ENCODE data around the gene DNAJA2.

Gene DNAJA2

DNA sequence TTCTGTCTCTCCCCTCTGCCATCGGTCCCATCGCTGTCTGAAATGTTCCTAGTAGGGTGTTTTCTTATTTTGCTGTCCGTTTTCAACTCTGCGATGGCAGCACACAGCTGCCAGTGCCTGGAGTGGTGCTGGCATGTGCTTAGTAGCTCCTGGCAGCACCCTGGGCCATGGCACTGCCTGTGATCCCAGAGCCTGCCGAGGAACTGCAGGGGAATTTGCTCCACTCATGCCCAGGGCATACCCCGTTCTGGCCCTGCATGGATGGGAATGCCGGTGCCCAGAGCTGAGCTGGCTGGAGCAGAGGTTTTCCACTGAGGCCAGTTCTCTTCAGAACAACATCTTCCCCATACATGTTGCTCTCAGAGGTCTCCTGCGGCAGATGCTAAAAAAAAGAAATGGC, 46.2 kb downstream of the DNAJA2 start:
- TF ChIP-seq, protein P1, sequence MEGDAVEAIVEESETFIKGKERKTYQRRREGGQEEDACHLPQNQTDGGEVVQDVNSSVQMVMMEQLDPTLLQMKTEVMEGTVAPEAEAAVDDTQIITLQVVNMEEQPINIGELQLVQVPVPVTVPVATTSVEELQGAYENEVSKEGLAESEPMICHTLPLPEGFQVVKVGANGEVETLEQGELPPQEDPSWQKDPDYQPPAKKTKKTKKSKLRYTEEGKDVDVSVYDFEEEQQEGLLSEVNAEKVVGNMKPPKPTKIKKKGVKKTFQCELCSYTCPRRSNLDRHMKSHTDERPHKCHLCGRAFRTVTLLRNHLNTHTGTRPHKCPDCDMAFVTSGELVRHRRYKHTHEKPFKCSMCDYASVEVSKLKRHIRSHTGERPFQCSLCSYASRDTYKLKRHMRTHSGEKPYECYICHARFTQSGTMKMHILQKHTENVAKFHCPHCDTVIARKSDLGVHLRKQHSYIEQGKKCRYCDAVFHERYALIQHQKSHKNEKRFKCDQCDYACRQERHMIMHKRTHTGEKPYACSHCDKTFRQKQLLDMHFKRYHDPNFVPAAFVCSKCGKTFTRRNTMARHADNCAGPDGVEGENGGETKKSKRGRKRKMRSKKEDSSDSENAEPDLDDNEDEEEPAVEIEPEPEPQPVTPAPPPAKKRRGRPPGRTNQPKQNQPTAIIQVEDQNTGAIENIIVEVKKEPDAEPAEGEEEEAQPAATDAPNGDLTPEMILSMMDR (IDR thresholded peaks at IDR 0.05; ENCODE audit: insufficient read depth, missing control alignments): no peak
- no peak for DNase-seq (ENCODE audit: insufficient read length, low spot score)
- FAIRE-seq: no peak

- DNase-seq (ENCODE audit: insufficient read length, low spot score): no peak
- no peak for FAIRE-seq
- TF ChIP-seq, protein P1 (IDR thresholded peaks at IDR 0.05; ENCODE audit: insufficient read depth, missing control alignments): no peak
Observed at GRCh38 chr16:46926470-46927225, 46.8 kb downstream of the DNAJA2 start.

GRCh38 chr16:46924402-46924801, 49.1 kb downstream of the DNAJA2 start:
- no peak for DNase-seq (ENCODE audit: insufficient read length, low spot score)
- TF ChIP-seq, protein P1 (IDR thresholded peaks at IDR 0.05; ENCODE audit: insufficient read depth, missing control alignments): no peak
- no peak for FAIRE-seq

GRCh38 chr16:46923513-46924295, 49.8 kb downstream of the DNAJA2 start:
- no peak for DNase-seq (ENCODE audit: insufficient read length, low spot score)
- FAIRE-seq: no peak
- TF ChIP-seq, protein P1 (IDR thresholded peaks at IDR 0.05; ENCODE audit: insufficient read depth, missing control alignments): no peak

DNA sequence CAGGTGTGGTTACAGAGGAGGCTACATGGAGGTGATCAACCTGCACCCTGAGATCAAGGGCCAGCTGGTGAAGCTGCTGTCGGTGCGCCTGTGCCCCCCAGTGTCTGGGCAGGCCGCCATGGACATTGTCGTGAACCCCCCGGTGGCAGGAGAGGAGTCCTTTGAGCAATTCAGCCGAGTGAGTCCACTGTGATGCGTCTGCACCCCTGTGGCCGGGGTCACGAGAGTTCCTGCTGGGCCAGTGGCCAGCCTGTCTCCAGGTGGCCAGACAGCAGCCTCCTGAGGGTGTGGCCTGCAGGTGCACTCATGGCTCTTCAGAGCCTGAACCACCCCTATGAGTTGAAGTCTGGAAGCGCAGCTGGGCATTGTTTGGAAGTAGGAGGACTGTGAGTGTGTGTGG, 51.2 kb downstream of the DNAJA2 start:
- no peak for DNase-seq (ENCODE audit: insufficient read length, low spot score)
- FAIRE-seq: no peak
- TF ChIP-seq, protein P1 (IDR thresholded peaks at IDR 0.05; ENCODE audit: insufficient read depth, missing control alignments): no peak

- FAIRE-seq: no peak
- TF ChIP-seq, protein P1 (IDR thresholded peaks at IDR 0.05; ENCODE audit: insufficient read depth, missing control alignments): no peak
- no peak for DNase-seq (ENCODE audit: insufficient read length, low spot score)
Observed at GRCh38 chr16:46920402-46921068, 52.9 kb downstream of the DNAJA2 start.
